Gastrocnemius medialis (tissue), 4 donors: ENCODE data around the gene DPH7.

ENCODE experiments used
- POLR2A ChIP-seq, 2 donors: fragments of 450-650 bp; IDR thresholded peaks; one replicate each; pipeline ENCODE4 v1.6.1; 2017; ENCODE audit warnings: antibody characterized with exemption in 2 of 2, mild to moderate bottlenecking in 2 of 2, moderate library complexity in 2 of 2
- TF ChIP-seq, protein P1 (sequence below), 5 experiments: fragments of 450-650 bp in 3 of 5; fragments of 200-600 bp in 2 of 5; sonication (generic) in 2 of 5; IDR thresholded peaks in 4 of 5; conservative IDR thresholded peaks in 1 of 5; 1 replicate in 4 of 5; 2 replicates in 1 of 5; pipeline ENCODE4 v1.5.1; 2016 to 2019; ENCODE audit warnings: antibody characterized with exemption in 5 of 5, mild to moderate bottlenecking in 3 of 5, moderate library complexity in 3 of 5

DNA sequence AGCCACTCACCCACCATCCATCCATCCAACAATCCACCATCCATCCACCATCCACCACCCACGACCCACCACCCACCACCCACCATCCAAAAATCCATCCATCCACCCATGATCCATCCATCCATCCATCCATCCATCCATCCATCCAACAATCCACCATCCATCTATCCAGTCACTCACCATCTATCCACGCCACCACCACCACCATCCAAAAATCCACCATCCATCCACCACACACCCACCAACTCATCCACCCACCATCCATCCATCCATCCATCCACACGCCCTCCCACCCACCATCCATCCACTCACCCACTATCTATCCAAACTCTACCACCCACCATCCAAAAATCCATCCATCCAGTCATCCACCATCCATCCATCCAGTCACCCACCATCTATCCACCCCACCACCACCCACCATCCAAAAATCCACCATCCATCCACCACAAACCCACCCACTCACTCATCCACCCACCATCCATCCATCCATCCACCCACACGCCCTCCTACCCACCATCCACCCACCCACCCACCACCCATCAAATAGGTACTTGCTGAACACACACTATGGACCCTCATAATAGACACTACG lies 9.0 kb downstream of the DPH7 start:
- TF ChIP-seq, protein P1, sequence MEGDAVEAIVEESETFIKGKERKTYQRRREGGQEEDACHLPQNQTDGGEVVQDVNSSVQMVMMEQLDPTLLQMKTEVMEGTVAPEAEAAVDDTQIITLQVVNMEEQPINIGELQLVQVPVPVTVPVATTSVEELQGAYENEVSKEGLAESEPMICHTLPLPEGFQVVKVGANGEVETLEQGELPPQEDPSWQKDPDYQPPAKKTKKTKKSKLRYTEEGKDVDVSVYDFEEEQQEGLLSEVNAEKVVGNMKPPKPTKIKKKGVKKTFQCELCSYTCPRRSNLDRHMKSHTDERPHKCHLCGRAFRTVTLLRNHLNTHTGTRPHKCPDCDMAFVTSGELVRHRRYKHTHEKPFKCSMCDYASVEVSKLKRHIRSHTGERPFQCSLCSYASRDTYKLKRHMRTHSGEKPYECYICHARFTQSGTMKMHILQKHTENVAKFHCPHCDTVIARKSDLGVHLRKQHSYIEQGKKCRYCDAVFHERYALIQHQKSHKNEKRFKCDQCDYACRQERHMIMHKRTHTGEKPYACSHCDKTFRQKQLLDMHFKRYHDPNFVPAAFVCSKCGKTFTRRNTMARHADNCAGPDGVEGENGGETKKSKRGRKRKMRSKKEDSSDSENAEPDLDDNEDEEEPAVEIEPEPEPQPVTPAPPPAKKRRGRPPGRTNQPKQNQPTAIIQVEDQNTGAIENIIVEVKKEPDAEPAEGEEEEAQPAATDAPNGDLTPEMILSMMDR (IDR thresholded peaks at IDR 0.05 in 4 of 5, conservative IDR thresholded peaks at IDR 0.05 in 1 of 5) = no peak
- no peak for TF ChIP-seq POLR2A (IDR thresholded peaks at IDR 0.05)
